Psoas muscle (tissue), 8 donors: ENCODE measurements around the gene MYRIP. TPM values are rescaled to one million over a fixed set of nuclear protein-coding genes. Genes with fewer than 3 reads are reported as not detected.
A peak's percentile ranks its signal among the peaks of the same experiment; 100 is the strongest.

Source experiments
- ATAC-seq, 4 donors: fragments of 200-7000 bp; cut with Tn5 transposase; one replicate each; pipeline ENCODE4 v1.9.1; 2020; ENCODE audit warnings: moderate library complexity in 3 of 4, mild to moderate bottlenecking in 2 of 4
- DNase-seq, 2 donors: peaks; one replicate each; pipeline ENCODE4 v3.0.0-alpha.2; 2020
- H3K27ac ChIP-seq: fragments of 200-600 bp; one replicate; pipeline ENCODE4 v1.8.0; 2022
- H3K27me3 ChIP-seq, 3 donors: fragments of 200-600 bp in 1 of 3; one replicate each; pipeline versions ENCODE4 v1.6.1 to v1.8.0; 2013 to 2022; ENCODE audit warnings: low read length in 2 of 3, mild to moderate bottlenecking in 2 of 3, moderate library complexity in 1 of 3; ENCODE audit not compliant: insufficient read depth in 3 of 3
- H3K36me3 ChIP-seq, 2 donors: fragments of 200-600 bp in 1 of 2; one replicate each; pipeline versions ENCODE4 v1.6.1 to v1.8.0; 2013 to 2022; ENCODE audit warnings: low read depth in 1 of 2, mild to moderate bottlenecking in 1 of 2, moderate library complexity in 1 of 2; ENCODE audit not compliant: insufficient read depth in 1 of 2
- H3K4me1 ChIP-seq: fragments of 200-600 bp; one replicate; pipeline ENCODE4 v1.8.0; 2022
- H3K4me3 ChIP-seq: fragments of 200-600 bp; one replicate; pipeline ENCODE4 v1.8.0; 2022; ENCODE audit warnings: mild to moderate bottlenecking
- H3K9me3 ChIP-seq: fragments of 200-600 bp; one replicate; pipeline ENCODE4 v1.8.0; 2022
- CTCF ChIP-seq: fragments of 200-600 bp; IDR thresholded peaks from one replicate; pipeline ENCODE4 v1.8.0; 2022; ENCODE audit warnings: antibody characterized with exemption
- WGBS, 3 donors: extraction: QIAGEN DNeasy Blood & Tissue Kit; methylation state at CpG; one replicate each; pipeline versions ENCODE4 v1.1.6 to v1.1.7; 2013; 5-methylcytosine and 5-hydroxymethylcytosine counted together
- intact Hi-C, 2 donors: fragments of 100-400 bp; cut with DNase I; formaldehyde crosslinking; loops; one replicate each; pipeline versions ENCODE4 v1.11.0 to v1.14.2; 2022
- polyA plus RNA-seq, 3 donors: library from polyadenylated mRNA; stranded (reverse); fragments of 200-250 nt; gene quantifications; one replicate each; pipeline ENCODE4 v1.2.3, GENCODE V29; 2013
- total RNA-seq, 4 donors: library from RNA; stranded (reverse); fragmentation: NEBNext Ultra II Directional in 2 of 4; extraction: Animal tissue kit (Norgen Biotek cat#: 25700) in 2 of 4; gene quantifications; one replicate each; pipeline versions ENCODE4 v1.2.1 to v1.2.4, GENCODE V29; 2021 to 2023
- donor health status: healthy with polysubstance abuse.
- donor health status: DM: no; HTN: no; CAD: no; lungs with moderate emphysema.
- donor health status: Bipolar disorder and iron deficiency.
- donor health status: healthy.
- donor health status: DM: yes; HTN: yes; CAD: no.
- donor health status: DM: no; HTN: no; CAD: no.
- donor health status: DM: no; HTN: no; CAD: no.
- donor health status: DM: yes; HTN: yes; CAD: no.

The MYRIP gene
- total and polyA plus RNA-seq, 7 donors, result 0.35 to 2.8 (median 1.1) TPM

- intact Hi-C loops, result no loop called here
- H3K4me3 ChIP-seq, result no peak overlapping the region
- 93 to 97% (median 94%) methylated on average over 6 of the region's 6 CpGs for WGBS, 3 donors
- no peaks in the 10 kb centered on the region for H3K27me3 ChIP-seq
- H3K4me1 ChIP-seq, result no peaks in the 10 kb centered on the region
- DNase-seq (no peak), ATAC-seq (no peak)
- no peaks in the 10 kb centered on the region for H3K36me3 ChIP-seq
- no peaks in the 10 kb centered on the region for H3K9me3 ChIP-seq
- no peak for TF ChIP-seq CTCF
- H3K27ac ChIP-seq, result no peak overlapping the region
These were observed 481.0 kb downstream of the MYRIP start for GRCh38 chr3:40290396-40290795.

GRCh38 chr3:40291471-40291870 is 482.1 kb downstream of the MYRIP start:
- TF ChIP-seq CTCF, result no peak
- no peaks in the 10 kb centered on the region for H3K36me3 ChIP-seq
- H3K27ac ChIP-seq, result no peak overlapping the region
- no peak for DNase-seq
- 90 to 95% (median 90%) methylated on average over 4 of the region's 4 CpGs for WGBS, 3 donors
- H3K27me3 ChIP-seq, result no peaks in the 10 kb centered on the region
- H3K9me3 ChIP-seq, result no peaks in the 10 kb centered on the region
- intact Hi-C loops, result no loop called here
- no peak for ATAC-seq
- H3K4me1 ChIP-seq, result no peaks in the 10 kb centered on the region
- H3K4me3 ChIP-seq, result no peak overlapping the region

- H3K27ac ChIP-seq, result peak overlapping the region; percentile 76
- H3K4me3 ChIP-seq, result no peak overlapping the region
- 27 to 42% (median 29%) methylated on average over 4 of the region's 4 CpGs for WGBS, 3 donors
- no peak for DNase-seq
- H3K4me1 ChIP-seq, result no peaks in the 10 kb centered on the region
- H3K9me3 ChIP-seq, result no peaks in the 10 kb centered on the region
- TF ChIP-seq CTCF, result no peak
- H3K27me3 ChIP-seq, result no peaks in the 10 kb centered on the region
- intact Hi-C loops, result no loop called here
- no peaks in the 10 kb centered on the region for H3K36me3 ChIP-seq
- ATAC-seq, result peak; percentile 68 to 92 (median 82)
These were observed 483.4 kb downstream of the MYRIP start for GRCh38 chr3:40292637-40293349.

GRCh38 chr3:40294434-40294833 is 485.0 kb downstream of the MYRIP start:
- WGBS, 3 donors, result 89 to 96% (median 96%) methylated on average over 1 of the region's 1 CpG
- no peak overlapping the region for H3K27ac ChIP-seq
- TF ChIP-seq CTCF, result no peak
- ATAC-seq (no peak), DNase-seq (no peak)
- H3K4me1 ChIP-seq, result no peaks in the 10 kb centered on the region
- intact Hi-C loops, result no loop called here
- no peak overlapping the region for H3K4me3 ChIP-seq
- no peaks in the 10 kb centered on the region for H3K9me3 ChIP-seq
- no peaks in the 10 kb centered on the region for H3K36me3 ChIP-seq
- no peaks in the 10 kb centered on the region for H3K27me3 ChIP-seq

- DNase-seq (no peak), ATAC-seq (no peak)
- Histone ChIP-seq H3K4me3 (no peak overlapping the region), H3K27me3 (no peaks in the 10 kb centered on the region), H3K36me3 (peaks cover 6 to 11% of the 10 kb centered on the region in 2 donors), H3K9me3 (no peaks in the 10 kb centered on the region), H3K4me1 (peaks cover 9% of the 10 kb centered on the region), H3K27ac (no peak overlapping the region)
- intact Hi-C loops, result no loop called here
- no peak for TF ChIP-seq CTCF
- WGBS, 3 donors, result 92 to 95% (median 94%) methylated on average over 2 of the region's 2 CpGs
These were observed 488.7 kb downstream of the MYRIP start for GRCh38 chr3:40298075-40298474.
